Astrocyte (in vitro differentiated cells and primary cell): ENCODE results near the gene CDO1.

Experiments
- CTCF ChIP-seq: IDR thresholded peaks from 2 replicates; pipeline ENCODE4 v1.5.1; 2011; ENCODE audit warnings: low read depth, mild to moderate bottlenecking, inconsistent platforms, low read length, moderate library complexity; ENCODE audit not compliant: insufficient read depth
- EZH2 ChIP-seq: IDR thresholded peaks from 2 replicates; pipeline ENCODE4 v1.6.1; 2012; ENCODE audit warnings: mild to moderate bottlenecking, low read length, inconsistent platforms; ENCODE audit not compliant: insufficient read depth

DNA sequence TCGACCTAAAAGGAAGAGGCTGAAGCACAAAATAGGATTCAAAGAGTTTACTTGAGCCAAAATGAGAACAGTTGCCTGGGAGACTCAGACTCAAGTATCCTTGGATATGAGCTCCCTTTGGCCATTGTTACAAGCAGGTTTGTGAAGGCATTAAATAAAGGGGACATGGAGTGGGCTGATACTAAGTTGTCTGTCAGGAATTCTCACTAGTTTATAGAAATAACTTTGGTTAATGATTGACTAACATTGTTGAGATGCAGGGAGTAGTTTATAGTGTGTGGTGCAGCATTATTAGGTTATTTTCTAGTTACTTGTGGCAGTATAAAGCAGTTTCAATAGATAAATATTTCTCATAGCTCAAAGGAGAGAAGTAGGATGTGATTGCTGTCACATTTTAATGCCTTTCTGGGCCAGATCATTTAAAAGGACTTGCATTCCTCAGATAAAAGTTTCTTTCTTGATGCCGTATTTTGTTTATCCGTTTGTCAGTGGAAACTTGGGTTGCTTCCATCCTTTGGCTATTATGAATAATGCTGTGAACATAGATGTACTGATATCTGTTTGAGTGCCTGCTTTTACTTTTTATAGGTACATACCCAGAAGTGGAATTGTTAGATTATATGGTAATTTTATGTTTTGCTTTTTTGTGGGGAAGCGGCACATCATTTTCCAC, 34.4 kb upstream of the CDO1 start:
- TF ChIP-seq EZH2 (no peak), CTCF (no peak)
